Neural cell (in vitro differentiated cells): ENCODE data around the gene ZSCAN5A.

ENCODE experiments used
- EP300 ChIP-seq: fragments of 450-650 bp; conservative IDR thresholded peaks from 2 replicates; pipeline ENCODE4 v1.6.1; 2014; ENCODE audit warnings: antibody characterized with exemption, mild to moderate bottlenecking, moderate library complexity; ENCODE audit not compliant: poor library complexity, severe bottlenecking
- POLR2AphosphoS5 ChIP-seq: IDR thresholded peaks from 2 replicates; pipeline ENCODE4 v1.6.1; 2012
- REST ChIP-seq: IDR thresholded peaks from 2 replicates; pipeline ENCODE4 v1.6.1; 2012; ENCODE audit warnings: borderline replicate concordance
- TF ChIP-seq, protein P1 (sequence below): fragments of 450-650 bp; IDR thresholded peaks from 2 replicates; pipeline ENCODE4 v1.5.1; 2014; ENCODE audit warnings: antibody characterized with exemption, mild to moderate bottlenecking, moderate library complexity; ENCODE audit not compliant: poor library complexity, severe bottlenecking

DNA sequence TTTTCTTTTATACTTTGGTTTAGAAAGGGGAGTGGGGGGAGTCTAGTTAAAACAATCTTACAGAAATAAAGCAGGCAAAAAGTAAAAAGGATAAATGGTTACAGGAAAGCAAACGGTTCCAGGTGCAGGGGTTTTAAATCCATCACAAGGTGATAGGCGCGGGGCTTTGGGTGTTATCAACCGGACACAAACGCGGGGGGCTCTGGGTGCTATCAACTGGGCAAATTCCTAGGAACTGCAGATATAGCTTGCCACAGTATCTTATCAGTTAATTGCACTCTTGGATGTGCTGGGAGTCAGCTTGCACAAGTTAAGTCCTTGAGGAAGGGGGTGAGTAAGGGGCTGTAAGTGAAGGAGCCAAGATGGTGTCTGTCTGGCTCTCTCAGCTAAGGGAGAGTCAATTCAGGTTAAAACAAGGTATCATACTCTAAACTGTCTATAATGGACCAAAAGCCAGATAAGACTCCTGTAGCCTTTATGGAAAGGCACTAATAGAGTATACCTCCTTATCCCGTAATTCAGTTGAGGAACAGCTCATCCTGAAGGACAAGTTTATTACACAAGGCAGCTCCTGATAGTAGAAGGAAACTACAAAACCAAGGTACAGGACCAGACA lies 32.6 kb upstream of the ZSCAN5A start:
- no peak for TF ChIP-seq POLR2AphosphoS5
- TF ChIP-seq, protein P1, sequence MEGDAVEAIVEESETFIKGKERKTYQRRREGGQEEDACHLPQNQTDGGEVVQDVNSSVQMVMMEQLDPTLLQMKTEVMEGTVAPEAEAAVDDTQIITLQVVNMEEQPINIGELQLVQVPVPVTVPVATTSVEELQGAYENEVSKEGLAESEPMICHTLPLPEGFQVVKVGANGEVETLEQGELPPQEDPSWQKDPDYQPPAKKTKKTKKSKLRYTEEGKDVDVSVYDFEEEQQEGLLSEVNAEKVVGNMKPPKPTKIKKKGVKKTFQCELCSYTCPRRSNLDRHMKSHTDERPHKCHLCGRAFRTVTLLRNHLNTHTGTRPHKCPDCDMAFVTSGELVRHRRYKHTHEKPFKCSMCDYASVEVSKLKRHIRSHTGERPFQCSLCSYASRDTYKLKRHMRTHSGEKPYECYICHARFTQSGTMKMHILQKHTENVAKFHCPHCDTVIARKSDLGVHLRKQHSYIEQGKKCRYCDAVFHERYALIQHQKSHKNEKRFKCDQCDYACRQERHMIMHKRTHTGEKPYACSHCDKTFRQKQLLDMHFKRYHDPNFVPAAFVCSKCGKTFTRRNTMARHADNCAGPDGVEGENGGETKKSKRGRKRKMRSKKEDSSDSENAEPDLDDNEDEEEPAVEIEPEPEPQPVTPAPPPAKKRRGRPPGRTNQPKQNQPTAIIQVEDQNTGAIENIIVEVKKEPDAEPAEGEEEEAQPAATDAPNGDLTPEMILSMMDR = no peak
- no peak for TF ChIP-seq EP300
- no peak for TF ChIP-seq REST
